ENCODE measurements around the gene AMDHD2.
"Not testable (repeated sequence)": the region's sequence is repeated elsewhere in the genome, so short reads cannot be mapped to it uniquely, and the experiment has no call there.

AMDHD2 gene

DNA sequence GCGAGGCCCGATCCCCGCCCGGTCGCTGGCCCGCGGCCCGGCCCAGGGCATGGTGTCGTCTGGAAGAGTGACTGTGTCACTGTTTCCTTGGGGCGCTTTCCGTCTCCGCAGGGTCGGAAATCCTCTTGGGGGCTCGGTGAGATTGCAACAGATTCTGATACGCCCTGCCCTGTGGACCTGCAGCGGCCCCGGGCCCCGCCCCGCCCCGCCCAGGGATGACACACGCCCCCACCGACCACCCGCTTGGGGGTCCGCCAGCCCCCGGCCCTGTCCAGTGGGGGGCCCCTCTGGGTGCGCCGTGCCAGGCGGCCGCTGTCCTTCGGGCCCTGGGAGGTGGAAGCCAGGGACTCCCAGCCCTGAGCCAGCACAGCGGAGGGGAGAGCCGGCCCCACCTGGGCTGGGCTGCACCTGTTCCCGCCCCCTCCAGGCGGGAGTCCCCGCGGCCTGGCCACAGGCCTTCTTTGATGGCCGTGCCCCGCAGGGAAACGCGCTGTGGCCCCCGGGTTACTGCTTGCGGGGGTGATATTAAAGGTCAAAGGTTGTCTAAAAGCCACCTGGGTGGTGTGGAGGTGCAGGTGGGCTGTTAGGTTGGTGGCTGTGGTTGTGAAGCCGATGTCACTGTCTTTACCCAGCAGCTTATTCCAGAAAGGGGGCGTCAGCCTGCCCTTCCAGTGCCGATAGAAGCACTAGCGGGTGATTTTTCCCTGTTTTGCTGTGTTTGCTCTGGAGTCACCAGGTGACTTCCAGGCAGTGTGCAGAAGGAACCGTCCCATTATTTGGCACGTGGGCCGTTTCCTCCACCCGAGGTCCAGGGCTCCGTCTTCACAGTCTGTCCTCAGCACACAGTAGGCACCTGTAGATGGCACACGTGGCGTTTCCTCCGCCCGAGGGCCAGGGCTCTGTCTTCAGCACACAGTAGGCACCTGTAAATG lies 44.5 kb upstream of the AMDHD2 start:
- Histone ChIP-seq H3K4me1 (ENCODE audit: control insufficient read depth in 1 of 2, insufficient read depth in 2 of 2, low read length in 2 of 2) (peaks cover 3 to 36% of the 10 kb centered on the region in 2 donors), H3K4me3 (ENCODE audit: low read depth in 1 of 2, low read length in 2 of 2) (peak overlapping the region; percentile 26 to 69), H3K27ac (ENCODE audit: low read length) (no peak overlapping the region), H3K36me3 (ENCODE audit: control insufficient read depth in 1 of 2, insufficient read depth in 2 of 2, low read length in 2 of 2) (no peaks in the 10 kb centered on the region), H3K27me3 (ENCODE audit: low read depth, low read length) (peaks cover 16% of the 10 kb centered on the region), H3K9me3 (ENCODE audit: control insufficient read depth in 1 of 2, low read length in 2 of 2) (no peaks in the 10 kb centered on the region)

DNA sequence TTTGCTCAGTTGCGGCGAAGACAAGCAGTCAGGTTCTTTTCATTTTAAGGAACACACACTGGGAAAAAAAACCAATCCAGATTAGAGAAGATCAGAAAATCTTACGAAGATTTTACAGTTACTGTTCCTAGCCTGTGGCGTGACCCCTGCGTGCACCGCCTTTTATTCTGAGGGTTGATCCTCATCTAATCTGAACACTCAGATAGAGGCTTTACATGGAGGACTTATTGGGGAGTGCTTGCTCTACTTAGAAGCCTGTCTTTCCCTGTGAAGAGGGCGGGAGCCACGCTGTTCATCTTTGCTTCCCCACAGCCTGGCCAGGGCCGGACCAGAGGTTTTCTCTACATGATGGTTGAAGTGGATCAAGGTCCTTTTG lies 43.8 kb upstream of the AMDHD2 start:
- peaks cover 16% of the 10 kb centered on the region for H3K27me3 ChIP-seq (ENCODE audit: low read depth, low read length)
- H3K4me1 ChIP-seq (ENCODE audit: control insufficient read depth in 1 of 2, insufficient read depth in 2 of 2, low read length in 2 of 2), result peaks cover 3 to 30% of the 10 kb centered on the region in 2 donors

DNA sequence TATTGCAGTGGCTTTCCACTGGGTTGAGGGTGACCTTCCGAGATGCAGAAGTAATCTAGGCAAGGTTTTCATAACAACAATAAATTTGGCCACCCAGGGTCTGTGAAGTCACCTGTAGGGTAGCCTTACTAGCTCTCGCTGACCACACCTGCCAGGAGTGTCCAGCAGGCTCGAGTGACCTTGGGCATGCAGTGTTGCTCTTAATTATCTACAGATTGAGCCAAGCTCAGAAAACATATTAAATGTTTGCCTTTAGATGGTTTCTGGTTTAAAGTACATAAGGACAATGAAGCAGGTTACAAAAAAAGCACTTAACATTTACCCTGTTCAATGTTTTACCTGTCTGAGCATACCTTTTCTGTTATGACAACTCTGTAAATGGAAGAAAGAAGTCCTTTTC lies 43.4 kb upstream of the AMDHD2 start:
- H3K36me3 ChIP-seq (ENCODE audit: control insufficient read depth in 1 of 2, insufficient read depth in 2 of 2, low read length in 2 of 2), result no peaks in the 10 kb centered on the region
- no peak overlapping the region for H3K27ac ChIP-seq (ENCODE audit: low read length)
- H3K27me3 ChIP-seq (ENCODE audit: low read depth, low read length), result peaks cover 16% of the 10 kb centered on the region
- peaks cover 3 to 26% of the 10 kb centered on the region in 2 donors for H3K4me1 ChIP-seq (ENCODE audit: control insufficient read depth in 1 of 2, insufficient read depth in 2 of 2, low read length in 2 of 2)
- no peak overlapping the region for H3K4me3 ChIP-seq (ENCODE audit: low read depth in 1 of 2, low read length in 2 of 2)
- H3K9me3 ChIP-seq (ENCODE audit: control insufficient read depth in 1 of 2, low read length in 2 of 2), result no peaks in the 10 kb centered on the region

More for the DNA sequence above, 43.8 kb upstream of the AMDHD2 start:
- H3K9me3 ChIP-seq (ENCODE audit: control insufficient read depth in 1 of 2, low read length in 2 of 2), result no peaks in the 10 kb centered on the region
- no peak overlapping the region for H3K27ac ChIP-seq (ENCODE audit: low read length)
- H3K4me3 ChIP-seq (ENCODE audit: low read depth in 1 of 2, low read length in 2 of 2), result no peak overlapping the region
- H3K36me3 ChIP-seq (ENCODE audit: control insufficient read depth in 1 of 2, insufficient read depth in 2 of 2, low read length in 2 of 2), result no peaks in the 10 kb centered on the region

GRCh38 chr16:2477327-2477726 lies 42.8 kb upstream of the AMDHD2 start:
- H3K9me3 ChIP-seq (ENCODE audit: control insufficient read depth in 1 of 2, low read length in 2 of 2), result no peaks in the 10 kb centered on the region
- peaks cover 12% of the 10 kb centered on the region for H3K27me3 ChIP-seq (ENCODE audit: low read depth, low read length)
- peaks cover 6 to 26% of the 10 kb centered on the region in 2 donors for H3K4me1 ChIP-seq (ENCODE audit: control insufficient read depth in 1 of 2, insufficient read depth in 2 of 2, low read length in 2 of 2)
- no peak overlapping the region for H3K4me3 ChIP-seq (ENCODE audit: low read depth in 1 of 2, low read length in 2 of 2)
- H3K27ac ChIP-seq (ENCODE audit: low read length), result no peak overlapping the region
- H3K36me3 ChIP-seq (ENCODE audit: control insufficient read depth in 1 of 2, insufficient read depth in 2 of 2, low read length in 2 of 2), result no peaks in the 10 kb centered on the region

DNA sequence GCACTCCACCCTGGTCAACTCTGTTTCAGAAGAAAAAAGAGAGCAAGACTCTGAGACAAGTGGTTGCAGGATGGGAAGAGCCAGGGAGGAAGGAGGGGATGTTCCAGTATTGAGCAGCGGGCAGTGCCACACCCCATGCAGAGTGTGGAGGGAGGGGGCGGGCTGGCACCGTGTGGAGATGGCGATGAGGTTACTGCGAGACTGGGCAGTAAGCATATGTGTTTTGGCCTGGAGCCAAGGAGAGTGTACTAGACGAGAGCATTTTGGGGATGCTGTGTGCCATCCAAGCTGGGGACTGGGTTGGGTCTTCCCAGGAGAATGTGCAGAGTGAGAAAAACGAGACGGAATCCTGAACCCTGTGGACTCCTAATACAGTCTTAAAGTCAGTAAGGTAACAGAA lies 41.9 kb upstream of the AMDHD2 start:
- Histone ChIP-seq H3K27ac (ENCODE audit: low read length) (no peak overlapping the region), H3K4me1 (ENCODE audit: control insufficient read depth in 1 of 2, insufficient read depth in 2 of 2, low read length in 2 of 2) (peaks cover 8 to 32% of the 10 kb centered on the region in 2 donors), H3K4me3 (ENCODE audit: low read depth in 1 of 2, low read length in 2 of 2) (no peak overlapping the region), H3K36me3 (ENCODE audit: control insufficient read depth in 1 of 2, insufficient read depth in 2 of 2, low read length in 2 of 2) (no peaks in the 10 kb centered on the region), H3K27me3 (ENCODE audit: low read depth, low read length) (peaks cover 2% of the 10 kb centered on the region), H3K9me3 (ENCODE audit: control insufficient read depth in 1 of 2, low read length in 2 of 2) (no peaks in the 10 kb centered on the region)

GRCh38 chr16:2479996-2480395 lies 40.2 kb upstream of the AMDHD2 start:
- peaks cover 10 to 24% of the 10 kb centered on the region in 2 donors for H3K4me1 ChIP-seq (ENCODE audit: control insufficient read depth in 1 of 2, insufficient read depth in 2 of 2, low read length in 2 of 2)
- not testable (repeated sequence) for H3K27me3 ChIP-seq (ENCODE audit: low read depth, low read length); H3K36me3 ChIP-seq (ENCODE audit: control insufficient read depth in 1 of 2, insufficient read depth in 2 of 2, low read length in 2 of 2); H3K4me3 ChIP-seq (ENCODE audit: low read depth in 1 of 2, low read length in 2 of 2); H3K9me3 ChIP-seq (ENCODE audit: control insufficient read depth in 1 of 2, low read length in 2 of 2); H3K27ac ChIP-seq (ENCODE audit: low read length)

DNA sequence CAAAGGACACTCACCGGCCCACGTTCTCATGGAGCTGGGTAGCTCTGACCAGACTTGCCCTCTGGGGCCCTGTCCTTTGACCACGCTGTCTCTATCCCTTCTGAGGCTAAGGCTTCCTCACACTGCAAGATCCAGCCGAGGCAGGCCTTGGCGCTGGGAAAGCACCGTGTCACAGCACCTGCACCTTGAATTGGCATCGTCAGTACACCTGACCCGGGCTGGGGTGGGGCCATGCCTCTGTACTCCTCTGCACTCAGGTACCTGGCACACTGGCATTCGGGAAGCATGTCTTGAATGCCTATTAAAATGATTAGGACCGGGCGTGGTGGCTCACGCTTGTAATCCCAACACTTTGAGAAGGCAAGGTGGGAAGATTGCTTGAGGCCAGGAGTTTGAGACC lies 39.2 kb upstream of the AMDHD2 start:
- Histone ChIP-seq H3K36me3 (ENCODE audit: control insufficient read depth in 1 of 2, insufficient read depth in 2 of 2, low read length in 2 of 2) (no peaks in the 10 kb centered on the region), H3K27ac (ENCODE audit: low read length) (no peak overlapping the region), H3K4me1 (ENCODE audit: control insufficient read depth in 1 of 2, insufficient read depth in 2 of 2, low read length in 2 of 2) (peaks cover 8 to 18% of the 10 kb centered on the region in 2 donors), H3K27me3 (ENCODE audit: low read depth, low read length) (no peaks in the 10 kb centered on the region), H3K9me3 (ENCODE audit: control insufficient read depth in 1 of 2, low read length in 2 of 2) (no peaks in the 10 kb centered on the region), H3K4me3 (ENCODE audit: low read depth in 1 of 2, low read length in 2 of 2) (no peak overlapping the region)

DNA sequence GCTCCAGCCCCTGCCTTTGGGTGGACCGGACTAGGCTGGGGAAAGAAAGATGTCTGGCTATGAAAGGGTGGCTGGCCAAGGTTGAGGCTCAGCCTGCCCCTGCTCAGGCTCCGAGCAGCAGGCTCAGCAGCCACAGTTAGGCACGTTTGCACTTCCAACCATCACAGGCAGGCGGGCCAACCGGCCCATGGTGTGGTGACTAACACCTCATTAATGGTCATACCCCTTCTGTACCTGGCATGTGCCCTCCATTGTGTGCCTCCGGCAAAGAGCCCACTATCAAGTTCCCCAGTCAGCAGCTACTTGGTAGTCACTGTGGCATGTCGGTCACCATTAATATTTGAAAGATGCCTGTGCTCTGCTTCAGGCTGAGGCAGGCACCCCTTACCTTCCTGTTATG lies 38.5 kb upstream of the AMDHD2 start:
- Histone ChIP-seq H3K4me3 (ENCODE audit: low read depth in 1 of 2, low read length in 2 of 2) (no peak overlapping the region), H3K4me1 (ENCODE audit: control insufficient read depth in 1 of 2, insufficient read depth in 2 of 2, low read length in 2 of 2) (peaks cover 6 to 15% of the 10 kb centered on the region in 2 donors), H3K27ac (ENCODE audit: low read length) (no peak overlapping the region), H3K36me3 (ENCODE audit: control insufficient read depth in 1 of 2, insufficient read depth in 2 of 2, low read length in 2 of 2) (no peaks in the 10 kb centered on the region), H3K27me3 (ENCODE audit: low read depth, low read length) (no peaks in the 10 kb centered on the region), H3K9me3 (ENCODE audit: control insufficient read depth in 1 of 2, low read length in 2 of 2) (no peaks in the 10 kb centered on the region)

DNA sequence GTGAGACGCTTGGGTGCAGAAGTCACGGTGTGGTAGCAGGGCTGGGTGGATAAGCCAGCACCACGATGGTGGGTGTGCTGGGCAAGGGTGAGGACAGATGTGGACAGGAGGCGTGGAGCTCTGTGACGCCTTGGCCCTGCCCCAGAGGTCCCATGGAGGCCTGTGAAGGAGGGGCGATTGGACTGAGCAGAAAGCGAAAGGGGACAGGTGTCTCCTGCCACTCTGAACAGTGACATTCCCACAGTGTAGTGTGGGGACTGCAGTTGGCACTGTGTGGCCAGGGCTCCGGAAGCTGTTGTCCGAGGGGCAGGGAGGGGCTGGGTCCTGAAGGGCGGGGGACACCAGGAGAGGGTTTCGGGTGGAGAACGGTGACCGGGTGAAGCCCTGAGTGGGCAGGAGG lies 37.9 kb upstream of the AMDHD2 start:
- H3K4me3 ChIP-seq (ENCODE audit: low read depth in 1 of 2, low read length in 2 of 2), result no peak overlapping the region
- H3K27ac ChIP-seq (ENCODE audit: low read length), result no peak overlapping the region
- no peaks in the 10 kb centered on the region for H3K9me3 ChIP-seq (ENCODE audit: control insufficient read depth in 1 of 2, low read length in 2 of 2)
- no peaks in the 10 kb centered on the region for H3K36me3 ChIP-seq (ENCODE audit: control insufficient read depth in 1 of 2, insufficient read depth in 2 of 2, low read length in 2 of 2)
- H3K4me1 ChIP-seq (ENCODE audit: control insufficient read depth in 1 of 2, insufficient read depth in 2 of 2, low read length in 2 of 2), result peaks cover 6 to 15% of the 10 kb centered on the region in 2 donors
- H3K27me3 ChIP-seq (ENCODE audit: low read depth, low read length), result no peaks in the 10 kb centered on the region

GRCh38 chr16:2482708-2483534 lies 37.2 kb upstream of the AMDHD2 start:
- H3K4me3 ChIP-seq (ENCODE audit: low read depth in 1 of 2, low read length in 2 of 2), result peak overlapping the region; percentile 26 to 52
- H3K9me3 ChIP-seq (ENCODE audit: control insufficient read depth in 1 of 2, low read length in 2 of 2), result no peaks in the 10 kb centered on the region
- peak overlapping the region; percentile 8 for H3K27ac ChIP-seq (ENCODE audit: low read length)
- peaks cover 6 to 15% of the 10 kb centered on the region in 2 donors for H3K4me1 ChIP-seq (ENCODE audit: control insufficient read depth in 1 of 2, insufficient read depth in 2 of 2, low read length in 2 of 2)
- H3K36me3 ChIP-seq (ENCODE audit: control insufficient read depth in 1 of 2, insufficient read depth in 2 of 2, low read length in 2 of 2), result no peaks in the 10 kb centered on the region
- no peaks in the 10 kb centered on the region for H3K27me3 ChIP-seq (ENCODE audit: low read depth, low read length)
